Activated CD4-positive, alpha-beta T cell treated with anti-CD3 and anti-CD28 coated beads for 48 hours (primary cell): ENCODE data around the gene AGAP2.
"Not testable (repeated sequence)": the region's sequence is repeated elsewhere in the genome, so short reads cannot be mapped to it uniquely, and the experiment has no call there.

Source experiments
- DNase-seq: peaks from one replicate; pipeline ENCODE4 v3.0.0-alpha.2; 2020

AGAP2 gene

DNA sequence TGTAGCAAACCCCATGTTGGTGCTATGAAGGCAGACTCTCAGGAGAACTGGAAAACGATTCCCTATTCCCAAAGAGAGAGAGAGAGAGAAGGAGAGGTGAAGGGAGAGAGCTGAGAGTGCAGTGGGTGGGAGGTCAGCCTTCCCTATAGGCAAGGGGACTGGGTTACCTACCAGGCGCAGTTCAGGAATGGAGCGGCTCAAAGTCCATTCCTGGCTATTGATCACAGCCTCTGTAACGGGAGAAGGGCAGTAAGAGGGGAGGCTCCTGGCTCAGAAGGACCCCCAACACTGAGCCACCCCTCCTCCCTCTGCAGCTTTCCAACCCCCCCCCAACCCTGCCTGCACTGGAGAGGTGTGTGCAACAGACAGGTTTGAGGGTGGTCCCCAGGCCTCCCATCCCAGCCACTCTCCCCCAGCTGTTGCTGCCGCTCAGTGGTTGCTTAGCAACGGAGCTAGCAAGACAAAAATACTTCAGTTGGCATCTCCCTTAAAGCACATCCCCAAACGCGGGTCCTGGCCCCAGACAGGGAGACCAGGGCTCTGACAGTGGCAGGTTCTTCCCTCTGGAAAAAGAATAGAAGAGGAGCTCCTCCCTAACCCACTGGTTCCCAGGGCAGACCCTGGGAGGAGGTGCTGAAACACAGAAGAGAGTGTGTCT is 3.2 kb downstream of the AGAP2 start:
- DNase-seq = no peak

DNA sequence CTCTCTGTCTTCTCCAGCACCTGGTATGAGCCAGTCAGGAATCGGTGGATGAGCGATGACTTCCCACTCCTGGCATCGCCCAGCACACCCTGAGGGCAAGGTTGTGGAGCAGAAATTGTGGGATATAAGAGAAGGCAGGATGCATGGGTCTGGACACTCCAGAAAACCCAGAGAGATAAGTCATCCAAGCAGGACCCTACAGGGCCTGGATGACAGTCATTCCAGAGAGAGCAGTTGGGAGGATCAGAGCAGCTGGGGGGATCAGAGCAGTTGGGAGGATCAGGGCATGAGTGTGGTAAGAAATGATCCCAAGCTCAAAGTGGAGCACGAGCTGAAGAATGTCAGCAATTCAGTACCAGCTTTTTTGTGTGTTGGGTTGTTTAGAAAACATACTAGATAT is 4.0 kb downstream of the AGAP2 start:
- DNase-seq = no peak

DNA sequence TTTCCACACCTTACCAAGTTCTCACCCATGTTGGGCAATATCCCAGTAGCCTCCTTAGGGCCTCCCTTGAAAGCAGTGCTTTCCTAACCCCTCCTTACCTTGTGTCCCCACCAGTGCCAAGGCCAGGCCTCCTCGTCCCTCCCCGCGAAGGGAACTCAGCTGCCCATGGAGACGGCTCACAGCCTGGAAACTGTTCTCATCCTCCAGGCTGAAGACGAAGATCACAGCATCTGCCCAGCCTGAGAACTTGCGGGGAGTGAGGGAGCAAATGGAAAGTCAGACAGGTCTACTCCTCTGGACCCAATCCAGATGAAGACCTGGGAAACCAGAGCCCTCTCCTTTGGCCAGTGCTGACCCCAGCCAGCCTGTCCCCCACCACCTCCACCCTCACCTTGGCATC is 4.6 kb downstream of the AGAP2 start:
- DNase-seq = no peak

DNA sequence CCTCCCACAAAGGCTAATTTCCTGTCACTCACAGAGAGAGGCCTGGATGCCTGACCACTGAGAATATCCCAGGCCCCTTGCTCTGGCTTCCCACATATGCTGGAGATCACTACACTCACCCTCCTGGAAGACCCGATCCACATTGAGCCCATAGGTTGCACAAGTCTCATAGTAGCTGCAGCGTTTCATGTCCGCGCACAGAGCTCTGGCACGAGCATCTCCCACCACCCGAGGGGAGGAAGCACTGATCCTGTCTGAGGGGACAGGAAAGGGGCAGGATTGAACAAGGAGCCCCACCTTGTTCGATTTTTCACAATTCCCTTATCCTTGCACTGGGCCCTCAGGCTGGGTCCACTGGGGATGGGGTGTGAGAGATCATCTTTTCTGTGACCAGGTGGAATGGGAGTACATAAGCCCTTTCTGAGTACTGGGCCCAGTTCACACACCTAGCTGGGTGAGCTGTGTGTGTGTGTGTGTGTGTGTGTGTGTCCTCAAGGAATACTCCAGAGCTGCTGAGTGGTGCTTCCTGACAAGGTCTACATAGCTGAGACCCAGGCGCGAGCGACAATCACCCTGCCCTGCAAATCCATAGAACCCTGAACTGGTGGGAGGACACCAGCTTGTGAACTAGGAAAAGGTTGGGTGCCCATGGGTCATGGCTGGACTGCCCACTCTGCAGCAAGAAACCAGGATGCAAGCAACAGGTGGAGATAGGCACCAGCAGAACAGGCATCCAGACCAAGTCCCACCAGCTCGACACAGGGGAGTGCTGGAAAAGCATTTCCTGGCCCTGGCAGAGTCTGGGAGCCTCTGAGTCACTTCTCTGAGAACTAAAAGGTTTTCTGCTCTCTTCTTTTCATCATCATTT is 5.6 kb downstream of the AGAP2 start:
- no peak for DNase-seq

DNA sequence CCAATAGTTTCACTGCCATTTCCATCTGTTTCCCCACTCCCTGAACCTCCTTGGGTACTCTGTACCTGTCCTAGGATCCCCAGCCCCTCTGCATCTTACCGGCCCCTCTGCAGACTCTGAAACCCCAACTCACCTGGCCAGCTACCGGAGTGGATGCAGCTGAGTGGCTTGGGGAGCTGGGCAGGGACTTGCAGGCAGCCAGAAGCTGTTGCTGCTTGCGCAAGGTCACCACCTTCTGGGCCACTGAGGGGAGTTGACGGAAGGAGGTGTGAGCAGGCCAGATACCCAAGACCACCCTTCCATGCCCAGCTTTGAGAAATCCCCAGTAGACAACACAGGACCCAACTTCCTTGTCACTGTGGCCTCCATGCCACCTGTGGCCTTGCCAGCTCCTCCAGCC is 6.3 kb downstream of the AGAP2 start:
- no peak for DNase-seq

DNA sequence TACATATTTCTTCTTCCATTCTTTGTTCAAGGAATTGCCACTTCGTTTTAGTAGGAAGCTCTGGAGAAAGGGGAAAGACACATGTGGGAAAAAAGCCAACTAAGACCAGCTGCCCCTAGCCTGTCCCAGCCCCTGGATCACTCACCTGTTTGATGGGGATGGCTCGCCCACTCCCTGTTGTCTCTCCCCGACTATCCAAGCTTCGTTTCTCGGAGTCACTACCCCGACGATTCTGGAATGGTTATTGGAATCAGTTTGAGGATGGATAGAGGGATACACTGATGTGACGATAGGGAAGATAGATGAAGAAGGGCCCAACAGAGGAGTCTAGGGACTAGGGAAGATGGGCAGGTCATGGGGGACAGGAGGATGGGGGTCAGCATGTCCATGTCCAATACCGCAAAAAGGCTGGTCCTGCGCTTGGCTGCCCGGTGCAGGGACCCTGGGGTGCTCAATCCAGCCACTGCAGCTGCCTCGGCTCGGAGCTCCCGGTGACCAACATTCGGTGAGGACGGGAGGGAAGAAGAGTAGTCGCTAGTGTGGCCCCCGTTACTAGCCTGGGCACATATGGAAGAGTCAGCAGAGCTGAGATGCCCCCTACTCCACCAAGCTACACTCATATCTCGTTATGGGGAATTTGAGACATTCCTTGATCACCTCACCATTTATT is 7.0 kb downstream of the AGAP2 start:
- DNase-seq = no peak

DNA sequence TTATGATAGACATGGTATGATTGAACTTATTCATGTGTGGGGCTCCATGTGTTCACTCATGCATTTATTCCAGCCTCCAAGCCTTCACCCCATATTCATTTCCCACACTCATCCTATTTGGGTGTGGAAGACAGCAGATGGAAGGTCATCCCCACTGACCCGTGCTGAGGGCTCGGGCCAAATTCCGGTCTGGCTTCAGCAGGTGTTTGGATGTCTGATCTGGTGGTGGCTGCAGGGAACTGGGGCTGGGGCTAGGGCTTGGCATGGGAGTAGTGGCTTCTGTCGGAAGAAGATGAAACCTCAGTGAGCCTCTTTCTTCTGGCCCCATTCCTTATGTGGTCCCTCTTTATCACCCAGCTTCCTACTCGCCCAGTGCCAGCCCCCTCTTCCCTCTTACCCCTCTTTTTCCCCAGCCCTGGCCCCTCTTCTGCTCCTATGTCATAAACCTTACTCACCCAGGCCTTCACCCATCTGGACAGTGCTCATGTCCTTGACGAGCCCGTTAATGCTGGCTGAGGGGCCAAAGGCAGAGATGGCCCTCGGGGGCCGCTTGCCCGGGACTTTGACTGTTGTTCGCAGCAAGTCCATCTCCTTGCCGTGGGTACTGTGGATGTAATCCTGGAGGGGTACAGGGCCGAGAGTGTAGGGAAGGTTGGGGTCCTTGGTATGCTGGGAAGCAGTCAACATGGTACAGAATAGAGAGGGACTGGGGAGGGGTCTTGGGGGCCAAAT is 8.0 kb downstream of the AGAP2 start:
- DNase-seq = no peak

DNA sequence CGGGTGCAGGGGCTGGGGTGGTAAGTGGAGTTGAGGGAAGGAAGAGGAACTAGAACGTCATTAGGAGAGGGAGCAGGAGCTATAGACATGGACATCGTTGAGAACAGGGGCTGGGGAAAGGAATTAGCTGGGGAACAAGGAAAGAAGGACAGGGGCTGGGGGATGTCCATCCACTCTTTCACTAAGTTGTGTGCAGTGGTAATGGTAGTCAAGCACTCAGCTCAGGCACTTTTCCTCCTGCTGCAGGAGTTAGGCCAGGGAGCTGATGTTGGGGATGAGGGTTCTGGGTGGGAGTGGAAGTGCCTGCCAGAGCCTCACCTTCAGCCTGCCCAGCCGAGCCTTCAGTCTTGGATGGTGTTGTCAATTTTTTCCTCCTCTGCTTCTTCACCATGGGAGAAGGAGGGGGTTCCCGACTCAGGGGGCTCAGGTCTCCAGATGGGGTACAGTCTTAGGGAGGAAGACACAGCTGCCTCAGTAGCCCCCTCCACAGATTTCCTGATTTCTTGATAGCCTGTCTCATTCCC is 9.2 kb downstream of the AGAP2 start:
- no peak for DNase-seq

DNA sequence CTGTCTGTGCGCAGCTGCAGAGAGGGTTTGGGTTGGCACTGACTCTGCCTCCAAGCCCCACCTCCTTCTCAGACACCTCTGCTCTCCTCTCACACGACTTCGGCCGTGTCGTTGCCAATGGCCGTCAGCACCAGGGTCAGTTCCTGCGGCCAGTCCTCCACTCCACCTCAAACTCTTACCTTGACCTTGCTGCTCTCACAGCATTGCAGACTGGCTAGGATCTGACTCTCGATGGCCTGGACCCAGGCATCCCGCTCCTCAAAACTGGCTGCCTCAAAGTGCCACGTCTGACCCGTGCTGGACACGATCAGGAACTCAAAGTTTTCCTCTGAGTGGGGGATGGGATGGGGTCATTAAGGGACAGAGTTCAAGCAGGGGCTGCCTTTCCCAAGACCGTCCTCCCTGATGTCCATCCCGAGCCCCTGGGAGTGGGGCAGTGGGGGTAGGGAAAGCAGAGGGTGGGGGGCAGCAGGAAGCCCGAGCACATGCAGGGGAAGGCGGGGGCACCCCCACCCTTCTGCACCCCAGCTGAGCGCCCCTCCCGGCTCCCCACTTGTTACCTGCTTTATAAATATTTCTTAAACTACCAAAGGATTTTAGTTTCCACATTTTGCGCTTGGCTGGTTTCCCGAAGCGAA is 10.7 kb downstream of the AGAP2 start:
- DNase-seq = peak; percentile 0

DNA sequence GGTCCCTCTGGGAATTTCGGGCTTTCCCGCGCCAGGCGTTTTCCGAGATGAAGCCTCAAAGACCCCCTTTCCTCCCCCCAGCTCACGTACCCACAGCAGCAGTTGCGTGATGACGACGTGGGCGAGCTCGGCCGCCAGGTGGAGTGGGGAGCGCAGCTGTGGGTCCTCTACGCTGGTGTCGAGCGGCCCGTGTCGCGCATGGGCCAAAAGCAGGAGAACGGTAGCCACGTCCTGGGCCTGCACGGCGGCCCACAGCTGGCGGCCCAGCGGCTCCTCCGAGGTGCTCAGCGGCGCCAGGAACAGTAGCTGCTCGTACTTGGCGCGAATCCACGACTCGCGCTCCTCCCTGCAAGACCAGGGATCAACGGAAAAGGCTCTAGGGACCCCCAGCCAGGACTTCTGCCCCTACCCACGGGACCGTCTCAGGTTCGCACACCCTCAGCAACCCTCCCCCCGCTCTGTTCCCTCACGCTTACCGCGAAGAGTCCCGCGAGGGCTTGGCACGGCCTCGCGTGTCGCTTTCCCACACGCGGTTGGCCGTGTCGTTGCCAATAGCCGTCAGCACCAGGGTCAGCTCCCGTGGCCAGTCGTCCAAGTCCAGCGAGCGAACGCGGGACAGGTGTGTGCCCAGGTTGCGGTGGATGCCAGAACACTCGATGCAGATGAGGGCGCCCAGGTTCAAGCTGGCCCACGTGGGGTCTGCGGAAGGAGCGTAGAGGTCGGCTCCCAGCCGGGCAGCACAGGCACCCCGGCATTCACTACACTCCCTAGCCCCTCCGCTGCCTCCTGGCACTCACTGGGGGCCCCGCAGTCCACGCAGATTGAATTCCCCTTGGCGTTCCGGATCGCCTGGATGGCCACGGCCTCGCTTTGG is 11.4 kb downstream of the AGAP2 start:
- DNase-seq = peak; percentile 2

DNA sequence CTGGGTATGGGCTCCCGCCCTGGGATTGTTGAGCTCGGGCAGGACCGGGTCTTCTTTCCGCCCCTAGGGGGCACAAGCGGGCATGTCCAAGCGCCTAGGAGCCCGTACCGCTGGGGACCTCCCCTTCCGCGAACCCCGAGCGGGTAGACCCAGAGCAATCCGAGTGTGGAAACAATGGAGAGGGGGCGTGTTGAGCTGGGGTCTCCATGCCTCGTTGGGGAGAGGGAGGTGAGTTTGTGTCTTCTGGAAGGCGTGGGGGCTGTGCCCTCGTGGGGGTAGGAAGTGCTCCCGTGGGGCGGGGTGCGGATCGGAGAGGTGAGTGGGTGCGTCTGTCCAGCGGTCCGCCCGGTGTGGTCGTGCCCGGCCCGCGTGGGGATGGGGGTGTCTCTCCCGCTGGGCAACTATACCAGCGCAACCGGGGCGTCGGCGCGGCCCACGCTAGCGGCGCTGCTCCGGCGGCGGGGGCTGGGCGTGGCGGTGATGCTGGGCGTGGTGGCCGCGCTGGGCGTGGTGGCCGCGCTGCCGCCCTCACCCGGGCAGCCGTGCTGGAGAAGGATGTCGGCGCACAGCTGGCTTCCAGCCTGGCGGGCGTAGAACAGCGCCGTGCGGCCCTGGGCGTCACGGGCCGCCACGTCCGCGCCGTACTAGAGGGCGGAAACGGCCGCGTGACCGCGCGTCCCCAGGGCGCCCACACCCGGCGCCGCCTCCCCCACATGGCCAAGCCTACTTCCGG is 12.2 kb downstream of the AGAP2 start:
- peak; percentile 51 for DNase-seq

DNA sequence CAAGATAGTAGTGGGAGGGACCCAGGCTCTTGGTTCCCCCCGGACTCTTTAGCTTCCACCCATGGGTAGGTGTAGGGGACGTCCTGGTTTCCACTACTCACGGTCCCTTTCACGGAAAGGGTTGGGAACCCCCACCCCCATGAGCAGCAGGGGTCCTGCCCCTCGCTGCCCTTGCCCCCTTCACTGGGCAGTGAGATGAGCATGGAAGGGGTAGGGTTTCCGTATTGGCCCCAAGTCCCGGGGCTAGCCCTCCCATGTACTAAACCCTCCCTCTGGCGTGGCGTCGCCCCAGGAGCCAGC is 12.7 kb downstream of the AGAP2 start:
- DNase-seq = no peak

DNA sequence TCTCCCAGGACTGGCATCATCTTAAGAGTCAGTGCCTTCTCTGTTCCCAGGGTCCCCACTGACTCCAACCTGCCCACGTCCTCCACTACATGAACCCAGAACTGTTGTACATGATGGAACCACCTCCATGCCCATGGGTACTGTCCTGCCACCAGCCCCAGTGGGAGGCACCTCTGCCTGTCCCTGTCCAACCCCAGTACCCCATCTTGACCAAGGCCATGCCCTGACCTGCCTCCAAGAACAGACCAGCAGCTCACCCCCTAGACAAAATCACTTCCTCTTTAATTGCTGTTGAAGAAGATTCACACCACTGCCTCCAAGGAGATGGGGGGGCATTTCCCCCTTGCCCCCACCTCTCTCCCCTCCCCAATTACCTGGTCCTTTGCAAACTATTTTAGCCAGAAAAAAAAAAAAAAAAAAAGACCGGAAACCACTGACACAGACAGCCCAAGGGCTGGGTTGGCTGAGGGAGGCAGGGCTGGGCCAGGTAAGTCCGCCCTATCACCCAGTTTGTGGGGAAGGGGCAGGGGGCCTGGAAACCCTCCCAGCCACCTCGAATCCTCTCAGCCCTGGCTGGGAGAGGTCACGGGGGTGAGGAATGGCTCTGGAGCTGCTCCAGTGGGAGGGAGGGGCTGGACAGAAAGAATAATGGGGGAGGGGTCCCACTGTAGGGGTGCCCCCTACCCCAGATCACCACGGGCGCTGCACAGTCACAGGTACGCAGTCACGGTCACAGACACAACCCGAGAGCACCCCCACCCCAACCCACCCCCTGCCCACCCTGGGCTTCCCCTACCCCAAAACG is 13.4 kb downstream of the AGAP2 start:
- DNase-seq = no peak

DNA sequence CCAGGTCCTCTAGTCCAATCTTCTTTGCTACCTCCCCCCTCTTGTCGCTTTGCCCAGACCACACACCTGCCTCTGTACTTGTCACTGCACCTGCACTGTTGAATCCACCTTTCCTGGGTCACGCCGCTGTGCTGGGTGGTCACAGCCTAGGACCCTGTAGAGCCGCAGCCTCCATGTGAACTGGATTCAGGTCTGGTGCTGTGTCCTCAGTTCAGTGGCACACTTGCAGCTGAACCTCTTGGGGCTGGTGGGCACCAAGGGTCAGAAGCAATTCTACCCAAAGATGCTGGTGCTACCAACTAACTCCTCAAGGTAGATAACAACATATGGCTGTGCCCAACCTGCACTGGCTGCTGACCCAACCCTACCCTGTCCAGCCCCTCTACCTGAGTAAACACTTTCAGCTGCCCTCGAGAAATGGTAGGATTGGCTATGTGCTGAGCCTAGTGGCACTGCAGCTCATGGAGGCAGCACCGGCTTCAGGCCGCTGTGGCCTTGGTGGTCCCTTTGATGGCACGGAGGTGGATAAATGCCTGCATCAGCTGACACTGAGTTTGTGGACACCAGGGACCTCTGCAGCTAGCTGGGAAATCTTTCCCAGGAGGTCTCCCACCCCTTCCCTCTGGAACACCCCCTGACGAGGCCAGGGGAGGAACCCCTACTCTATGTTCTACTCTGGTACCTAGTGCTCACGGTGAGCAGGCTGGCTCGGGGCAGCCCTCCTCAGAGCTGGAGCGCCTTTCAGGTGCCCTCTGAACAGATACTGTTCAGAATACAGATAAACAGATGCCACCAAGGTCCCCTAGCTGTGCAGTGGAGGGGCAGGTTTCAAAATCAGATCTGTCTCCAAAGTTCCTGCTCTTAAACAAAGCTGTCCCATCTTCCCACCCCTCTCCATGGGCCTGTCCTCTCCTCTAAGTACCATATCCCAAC is 14.3 kb downstream of the AGAP2 start:
- DNase-seq = no peak

DNA sequence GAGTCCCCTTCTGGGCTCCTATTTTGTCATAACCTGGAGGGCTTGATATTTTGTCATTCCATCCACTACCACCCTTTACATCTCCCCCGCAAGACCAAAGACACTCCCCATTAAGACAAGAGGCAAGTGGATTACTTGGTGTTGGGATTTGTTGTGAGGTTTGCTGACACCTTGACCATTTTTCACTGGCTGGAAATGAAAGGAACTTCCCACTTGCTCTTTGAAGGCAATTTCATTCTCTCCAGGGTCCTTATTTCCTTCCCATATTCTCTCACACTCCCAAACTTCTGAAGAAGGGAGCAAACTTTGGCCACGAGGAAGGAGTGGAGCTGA is 14.9 kb downstream of the AGAP2 start:
- DNase-seq = no peak

DNA sequence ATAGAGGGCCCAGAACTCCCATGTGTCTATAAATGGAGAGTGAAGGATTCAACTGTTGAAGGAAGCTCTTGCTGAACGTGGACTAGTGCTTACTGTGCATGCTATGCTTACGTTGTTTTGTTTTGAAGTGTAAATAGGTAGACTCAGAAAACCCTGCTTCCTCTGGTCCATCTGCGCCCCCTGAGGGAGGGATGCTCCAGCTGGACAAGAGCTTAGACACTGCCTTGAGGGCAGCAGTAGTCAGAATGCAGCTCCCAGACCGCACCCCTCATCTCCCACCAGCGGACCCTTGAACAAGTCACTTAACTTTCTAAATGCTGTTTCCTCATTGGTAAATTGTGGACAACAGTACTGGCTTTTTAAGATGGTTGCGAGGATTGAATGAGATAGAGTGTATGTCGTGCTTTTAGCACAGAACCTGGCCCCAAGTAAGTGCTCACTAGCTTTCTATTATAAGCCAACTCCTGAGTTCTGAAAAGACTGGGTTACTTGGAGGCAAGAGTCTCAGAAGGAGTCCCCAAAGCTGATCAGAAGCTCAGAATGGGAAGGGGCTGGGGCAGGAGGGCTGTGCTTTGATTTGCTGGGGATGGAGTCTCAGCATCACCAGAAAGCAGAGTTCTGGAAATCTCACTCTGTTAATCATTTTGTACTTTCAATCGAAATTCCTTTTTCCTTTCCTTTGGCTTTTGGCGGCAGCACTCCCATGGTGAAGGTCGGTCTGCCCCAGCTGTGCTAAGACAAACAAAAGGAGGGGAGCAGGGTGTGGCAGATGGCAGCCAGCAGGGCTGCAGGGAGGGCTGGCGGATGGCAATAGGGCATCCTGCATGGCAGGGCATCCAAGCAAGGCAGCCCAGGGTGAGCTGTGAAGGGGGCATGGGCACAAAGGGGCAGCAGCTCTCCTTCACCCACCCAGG is 15.6 kb downstream of the AGAP2 start:
- DNase-seq = no peak

DNA sequence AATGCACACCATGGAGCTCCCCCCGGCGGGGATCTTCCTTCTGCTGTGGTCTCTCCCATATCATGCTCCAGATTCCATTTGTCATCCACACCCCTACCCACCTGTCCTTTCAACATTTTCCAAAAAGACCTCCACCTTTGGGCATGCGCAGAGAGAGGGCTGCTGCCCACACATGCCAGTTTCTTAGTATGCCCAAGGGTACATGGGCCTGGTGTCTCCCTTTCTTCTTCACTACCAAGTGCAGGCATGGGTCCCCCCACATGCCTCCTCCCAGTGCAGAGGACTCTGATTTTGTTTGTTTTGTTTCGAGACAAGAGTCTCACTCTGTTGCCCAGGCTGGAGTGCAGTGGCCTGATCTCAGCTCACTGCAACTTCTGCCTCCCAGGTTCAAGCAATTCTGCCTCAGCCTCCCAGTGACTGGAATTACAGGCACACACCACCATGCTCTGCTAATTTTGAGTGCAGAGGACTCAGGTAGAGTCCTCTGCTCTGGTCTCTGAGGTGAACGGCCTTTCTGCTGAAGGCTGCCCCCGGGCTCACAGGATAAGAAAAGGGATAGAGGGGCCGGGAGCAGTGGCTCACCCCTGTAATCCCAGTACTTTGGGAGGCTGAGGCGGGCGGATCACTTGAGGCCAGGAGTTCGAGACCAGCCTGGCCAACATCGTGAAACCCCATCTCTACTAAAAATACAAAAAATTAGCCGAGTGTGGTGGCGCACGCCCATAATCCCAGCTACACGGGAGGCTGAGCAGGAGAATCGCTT is 16.5 kb downstream of the AGAP2 start:
- DNase-seq = not testable (repeated sequence)
